Measurements from ENCODE around the gene LTK.

GRCh38 chr15:41558400-41559238, 45.0 kb upstream of the LTK start, which contains the start of gene TYRO3:
- TF ChIP-seq, protein P1, sequence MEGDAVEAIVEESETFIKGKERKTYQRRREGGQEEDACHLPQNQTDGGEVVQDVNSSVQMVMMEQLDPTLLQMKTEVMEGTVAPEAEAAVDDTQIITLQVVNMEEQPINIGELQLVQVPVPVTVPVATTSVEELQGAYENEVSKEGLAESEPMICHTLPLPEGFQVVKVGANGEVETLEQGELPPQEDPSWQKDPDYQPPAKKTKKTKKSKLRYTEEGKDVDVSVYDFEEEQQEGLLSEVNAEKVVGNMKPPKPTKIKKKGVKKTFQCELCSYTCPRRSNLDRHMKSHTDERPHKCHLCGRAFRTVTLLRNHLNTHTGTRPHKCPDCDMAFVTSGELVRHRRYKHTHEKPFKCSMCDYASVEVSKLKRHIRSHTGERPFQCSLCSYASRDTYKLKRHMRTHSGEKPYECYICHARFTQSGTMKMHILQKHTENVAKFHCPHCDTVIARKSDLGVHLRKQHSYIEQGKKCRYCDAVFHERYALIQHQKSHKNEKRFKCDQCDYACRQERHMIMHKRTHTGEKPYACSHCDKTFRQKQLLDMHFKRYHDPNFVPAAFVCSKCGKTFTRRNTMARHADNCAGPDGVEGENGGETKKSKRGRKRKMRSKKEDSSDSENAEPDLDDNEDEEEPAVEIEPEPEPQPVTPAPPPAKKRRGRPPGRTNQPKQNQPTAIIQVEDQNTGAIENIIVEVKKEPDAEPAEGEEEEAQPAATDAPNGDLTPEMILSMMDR (IDR thresholded peaks at IDR 0.05), result no peak
- TF ChIP-seq POLR2A (IDR thresholded peaks at IDR 0.05), result peak in 1 of 2 donors; percentile 41

All from thyroid gland (tissue), 4 donors.